ENCODE data around the gene SERGEF. TPM values are rescaled to one million over a fixed set of nuclear protein-coding genes. Genes with fewer than 3 reads are reported as not detected.

SERGEF gene
- total and polyA plus RNA-seq, 2 experiments from 2014 or later, result 29.8 to 64.0 TPM

GRCh38 chr11:17922416-17922788 is 90.4 kb downstream of the SERGEF start:
- Histone ChIP-seq H3K4me1 (ENCODE audit: low read depth) (no peaks in the 10 kb centered on the region), H3K27ac (peak overlapping the region; percentile 87), H3K9me3 (ENCODE audit: low read depth) (no peaks in the 10 kb centered on the region), H3K36me3 (no peaks in the 10 kb centered on the region), H3K4me3 (no peak overlapping the region), H3K27me3 (no peaks in the 10 kb centered on the region)
- TF ChIP-seq CTCF (IDR thresholded peaks at IDR 0.05; ENCODE audit: low read depth, low read length), result no peak
- DNase-seq (ENCODE audit: low read depth in 1 of 2, low spot score in 1 of 2), result no peak

- TF ChIP-seq CTCF (IDR thresholded peaks at IDR 0.05; ENCODE audit: low read depth, low read length), result no peak
- H3K4me3 ChIP-seq, result no peak overlapping the region
- H3K36me3 ChIP-seq, result no peaks in the 10 kb centered on the region
- H3K4me1 ChIP-seq (ENCODE audit: low read depth), result no peaks in the 10 kb centered on the region
- no peaks in the 10 kb centered on the region for H3K9me3 ChIP-seq (ENCODE audit: low read depth)
- H3K27me3 ChIP-seq, result no peaks in the 10 kb centered on the region
- peak in 1 of 2 donors; percentile 80 for DNase-seq (ENCODE audit: low read depth in 1 of 2, low spot score in 1 of 2)
- H3K27ac ChIP-seq, result no peak overlapping the region
Measured at GRCh38 chr11:17921659-17922415, 91.0 kb downstream of the SERGEF start.

GRCh38 chr11:17918049-17918605 is 94.7 kb downstream of the SERGEF start:
- no peak for DNase-seq (ENCODE audit: low read depth in 1 of 2, low spot score in 1 of 2)
- no peaks in the 10 kb centered on the region for H3K36me3 ChIP-seq
- no peaks in the 10 kb centered on the region for H3K9me3 ChIP-seq (ENCODE audit: low read depth)
- no peak for TF ChIP-seq CTCF (IDR thresholded peaks at IDR 0.05; ENCODE audit: low read depth, low read length)
- H3K27ac ChIP-seq, result no peak overlapping the region
- H3K27me3 ChIP-seq, result no peaks in the 10 kb centered on the region
- no peak overlapping the region for H3K4me3 ChIP-seq
- H3K4me1 ChIP-seq (ENCODE audit: low read depth), result no peaks in the 10 kb centered on the region

- no peak for DNase-seq (ENCODE audit: low read depth in 1 of 2, low spot score in 1 of 2)
- no peaks in the 10 kb centered on the region for H3K36me3 ChIP-seq
- H3K27me3 ChIP-seq, result no peaks in the 10 kb centered on the region
- no peaks in the 10 kb centered on the region for H3K9me3 ChIP-seq (ENCODE audit: low read depth)
- H3K27ac ChIP-seq, result no peak overlapping the region
- no peak overlapping the region for H3K4me3 ChIP-seq
- no peaks in the 10 kb centered on the region for H3K4me1 ChIP-seq (ENCODE audit: low read depth)
- no peak for TF ChIP-seq CTCF (IDR thresholded peaks at IDR 0.05; ENCODE audit: low read depth, low read length)
Measured at GRCh38 chr11:17917556-17917955, 95.3 kb downstream of the SERGEF start.

- Histone ChIP-seq H3K36me3 (no peaks in the 10 kb centered on the region), H3K27ac (no peak overlapping the region), H3K27me3 (no peaks in the 10 kb centered on the region), H3K9me3 (ENCODE audit: low read depth) (no peaks in the 10 kb centered on the region), H3K4me3 (no peak overlapping the region), H3K4me1 (ENCODE audit: low read depth) (no peaks in the 10 kb centered on the region)
- TF ChIP-seq CTCF (IDR thresholded peaks at IDR 0.05; ENCODE audit: low read depth, low read length), result no peak
- no peak for DNase-seq (ENCODE audit: low read depth in 1 of 2, low spot score in 1 of 2)
Measured at GRCh38 chr11:17915500-17916143, 97.2 kb downstream of the SERGEF start.

Measured in cardiac muscle cell (in vitro differentiated cells and primary cell).